DND-41 (cell line): ENCODE data around the gene CHRNA1.

Experiments used
- ATAC-seq: fragments of 200-7000 bp; cut with Tn5 transposase; 3 replicates; pipeline ENCODE4 v1.9.1; 2021; ENCODE audit warnings: low read depth; ENCODE audit not compliant: insufficient read depth
- DNase-seq: peaks from one replicate; pipeline ENCODE4 v3.0.0-alpha.2; 2020
- H2AFZ ChIP-seq: 2 replicates; pipeline ENCODE4 v1.6.0; 2012; ENCODE audit warnings: low read depth, low read length
- H3K27ac ChIP-seq: 2 replicates; pipeline ENCODE4 v1.5.1; 2012; ENCODE audit warnings: low read length, inconsistent platforms
- H3K27me3 ChIP-seq: fragments of 200-600 bp; sonication (generic); 2 replicates; pipeline ENCODE4 v1.6.0; 2012; ENCODE audit warnings: low read length, mild to moderate bottlenecking, inconsistent platforms; ENCODE audit not compliant: insufficient read depth, poor library complexity
- H3K36me3 ChIP-seq: 2 replicates; pipeline ENCODE4 v1.5.1; 2012; ENCODE audit warnings: low read length, inconsistent platforms; ENCODE audit not compliant: insufficient read depth
- H3K4me1 ChIP-seq: 2 replicates; pipeline ENCODE4 v1.5.1; 2012; ENCODE audit warnings: mild to moderate bottlenecking, low read length; ENCODE audit not compliant: insufficient read depth
- H3K4me2 ChIP-seq: 2 replicates; pipeline ENCODE4 v1.6.0; 2012; ENCODE audit warnings: mild to moderate bottlenecking, moderate library complexity, low read length, inconsistent platforms; ENCODE audit not compliant: insufficient read depth
- H3K4me3 ChIP-seq, 2 experiments: fragments of 200-600 bp in 1 of 2; shearing (Covaris generic) in 1 of 2; 2 replicates each; pipeline ENCODE4 v1.5.1; 2012 to 2016; ENCODE audit warnings: inconsistent platforms in 2 of 2, low read length in 2 of 2, mild to moderate bottlenecking in 2 of 2, low read depth in 1 of 2, moderate library complexity in 1 of 2
- H3K79me2 ChIP-seq: 2 replicates; pipeline ENCODE4 v1.6.0; 2012; ENCODE audit warnings: low read length, inconsistent platforms; ENCODE audit not compliant: insufficient read depth
- H3K9ac ChIP-seq: 2 replicates; pipeline ENCODE4 v1.6.0; 2012; ENCODE audit warnings: low read depth, mild to moderate bottlenecking, inconsistent platforms, low read length, moderate library complexity
- H3K9me3 ChIP-seq: 2 replicates; pipeline ENCODE4 v1.5.1; 2012; ENCODE audit warnings: low read length, moderate library complexity, mild to moderate bottlenecking, inconsistent platforms; ENCODE audit not compliant: insufficient read depth, severe bottlenecking
- H4K20me1 ChIP-seq: 2 replicates; pipeline ENCODE4 v1.6.0; 2012; ENCODE audit warnings: low read length; ENCODE audit not compliant: insufficient read depth
- EZH2 ChIP-seq: IDR thresholded peaks from 3 replicates; pipeline ENCODE4 v1.6.1; 2012; ENCODE audit warnings: borderline replicate concordance, low read depth, mild to moderate bottlenecking, moderate library complexity, low read length, inconsistent platforms; ENCODE audit not compliant: severe bottlenecking
- TF ChIP-seq, protein P1 (sequence below): IDR thresholded peaks from 2 replicates; pipeline ENCODE4 v1.5.1; 2012; ENCODE audit warnings: borderline replicate concordance, low read length, moderate library complexity, mild to moderate bottlenecking; ENCODE audit not compliant: poor library complexity, severe bottlenecking; ENCODE audit errors: extremely low read depth

The CHRNA1 gene

DNA sequence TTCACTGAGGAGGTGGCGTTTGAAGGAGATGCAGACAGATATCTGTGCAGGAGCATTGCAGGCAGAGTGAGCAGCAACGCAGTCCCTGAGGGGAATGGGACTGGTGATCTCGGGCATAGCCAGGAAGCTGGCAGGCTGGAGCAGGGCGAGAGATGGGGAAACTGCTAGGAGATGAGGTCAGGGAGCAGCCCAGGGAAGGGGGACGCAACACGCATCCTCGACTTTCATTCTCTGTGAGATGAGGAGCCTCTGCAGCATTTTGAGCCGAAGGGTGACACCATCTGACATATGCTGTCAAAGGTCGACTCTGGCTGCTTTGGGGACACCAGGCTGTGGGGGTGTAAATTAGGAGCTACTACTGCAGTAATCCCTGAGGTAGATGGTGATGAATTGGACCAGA lies 4.3 kb upstream of the CHRNA1 start:
- no peak for ATAC-seq
- Histone ChIP-seq H3K4me3 (no peak overlapping the region), H3K4me2 (no peak overlapping the region), H3K4me1 (no peaks in the 10 kb centered on the region), H3K36me3 (no peaks in the 10 kb centered on the region), H3K9ac (no peak overlapping the region), H4K20me1 (no peaks in the 10 kb centered on the region), H3K27ac (no peak overlapping the region), H2AFZ (no peak overlapping the region), H3K27me3 (peaks cover 13% of the 10 kb centered on the region), H3K9me3 (no peaks in the 10 kb centered on the region), H3K79me2 (no peaks in the 10 kb centered on the region)
- no peak for DNase-seq
- TF ChIP-seq EZH2 = no peak
- TF ChIP-seq, protein P1, sequence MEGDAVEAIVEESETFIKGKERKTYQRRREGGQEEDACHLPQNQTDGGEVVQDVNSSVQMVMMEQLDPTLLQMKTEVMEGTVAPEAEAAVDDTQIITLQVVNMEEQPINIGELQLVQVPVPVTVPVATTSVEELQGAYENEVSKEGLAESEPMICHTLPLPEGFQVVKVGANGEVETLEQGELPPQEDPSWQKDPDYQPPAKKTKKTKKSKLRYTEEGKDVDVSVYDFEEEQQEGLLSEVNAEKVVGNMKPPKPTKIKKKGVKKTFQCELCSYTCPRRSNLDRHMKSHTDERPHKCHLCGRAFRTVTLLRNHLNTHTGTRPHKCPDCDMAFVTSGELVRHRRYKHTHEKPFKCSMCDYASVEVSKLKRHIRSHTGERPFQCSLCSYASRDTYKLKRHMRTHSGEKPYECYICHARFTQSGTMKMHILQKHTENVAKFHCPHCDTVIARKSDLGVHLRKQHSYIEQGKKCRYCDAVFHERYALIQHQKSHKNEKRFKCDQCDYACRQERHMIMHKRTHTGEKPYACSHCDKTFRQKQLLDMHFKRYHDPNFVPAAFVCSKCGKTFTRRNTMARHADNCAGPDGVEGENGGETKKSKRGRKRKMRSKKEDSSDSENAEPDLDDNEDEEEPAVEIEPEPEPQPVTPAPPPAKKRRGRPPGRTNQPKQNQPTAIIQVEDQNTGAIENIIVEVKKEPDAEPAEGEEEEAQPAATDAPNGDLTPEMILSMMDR = no peak

DNA sequence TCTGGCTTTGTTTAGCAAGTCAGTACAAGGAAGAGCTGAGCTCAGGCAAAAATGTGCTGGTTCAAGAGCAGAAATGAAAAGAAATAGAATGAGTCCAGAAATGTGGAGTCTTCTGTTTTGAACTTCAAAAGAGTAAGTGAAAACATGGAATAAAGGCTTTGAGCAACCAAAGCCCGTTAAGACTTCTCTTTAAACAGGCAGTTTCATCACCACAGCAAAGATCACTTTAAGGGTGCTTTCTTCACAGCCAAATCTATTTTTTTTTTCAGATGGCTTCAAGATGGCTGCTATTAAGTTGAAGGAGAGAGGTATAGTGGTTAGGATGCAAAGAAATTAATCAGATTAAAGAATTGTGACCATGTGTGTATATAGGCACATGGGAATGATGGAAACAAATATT lies 2.0 kb upstream of the CHRNA1 start:
- H4K20me1 ChIP-seq = no peaks in the 10 kb centered on the region
- peaks cover 17% of the 10 kb centered on the region for H3K27me3 ChIP-seq
- DNase-seq = no peak
- no peak overlapping the region for H3K27ac ChIP-seq
- no peaks in the 10 kb centered on the region for H3K4me1 ChIP-seq
- TF ChIP-seq, protein P1 = no peak
- TF ChIP-seq EZH2 = no peak
- H3K4me2 ChIP-seq = no peak overlapping the region
- no peak overlapping the region for H2AFZ ChIP-seq
- ATAC-seq = no peak
- no peaks in the 10 kb centered on the region for H3K79me2 ChIP-seq
- H3K9ac ChIP-seq = no peak overlapping the region
- no peaks in the 10 kb centered on the region for H3K36me3 ChIP-seq
- no peak overlapping the region for H3K4me3 ChIP-seq
- no peaks in the 10 kb centered on the region for H3K9me3 ChIP-seq

DNA sequence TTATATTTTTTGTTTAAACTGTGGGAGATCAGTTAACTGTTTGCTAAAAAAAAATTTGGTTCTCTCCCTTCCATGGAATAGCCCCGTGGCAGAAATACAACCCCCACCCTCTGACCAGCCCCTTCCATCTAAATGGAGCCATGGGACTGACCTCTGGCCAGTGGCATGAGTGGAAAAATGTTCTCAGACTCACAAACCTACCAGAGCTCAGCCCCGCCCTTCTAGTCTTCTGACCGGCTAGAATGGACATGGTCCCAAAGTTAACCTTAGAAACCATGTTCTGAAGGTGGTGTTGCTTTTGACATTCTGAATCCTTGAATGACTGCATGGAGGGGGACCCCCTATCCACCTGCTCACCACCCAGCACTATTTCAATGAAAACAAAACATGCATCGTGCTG lies 1.3 kb upstream of the CHRNA1 start:
- no peak overlapping the region for H3K4me2 ChIP-seq
- no peaks in the 10 kb centered on the region for H3K4me1 ChIP-seq
- H3K4me3 ChIP-seq = no peak overlapping the region
- no peak overlapping the region for H3K27ac ChIP-seq
- no peaks in the 10 kb centered on the region for H3K36me3 ChIP-seq
- H4K20me1 ChIP-seq = no peaks in the 10 kb centered on the region
- no peaks in the 10 kb centered on the region for H3K79me2 ChIP-seq
- H3K27me3 ChIP-seq = peaks cover 17% of the 10 kb centered on the region
- no peak overlapping the region for H2AFZ ChIP-seq
- ATAC-seq (no peak), DNase-seq (no peak)
- H3K9ac ChIP-seq = no peak overlapping the region
- no peaks in the 10 kb centered on the region for H3K9me3 ChIP-seq
- TF ChIP-seq EZH2 = no peak
- TF ChIP-seq, protein P1 = no peak

DNA sequence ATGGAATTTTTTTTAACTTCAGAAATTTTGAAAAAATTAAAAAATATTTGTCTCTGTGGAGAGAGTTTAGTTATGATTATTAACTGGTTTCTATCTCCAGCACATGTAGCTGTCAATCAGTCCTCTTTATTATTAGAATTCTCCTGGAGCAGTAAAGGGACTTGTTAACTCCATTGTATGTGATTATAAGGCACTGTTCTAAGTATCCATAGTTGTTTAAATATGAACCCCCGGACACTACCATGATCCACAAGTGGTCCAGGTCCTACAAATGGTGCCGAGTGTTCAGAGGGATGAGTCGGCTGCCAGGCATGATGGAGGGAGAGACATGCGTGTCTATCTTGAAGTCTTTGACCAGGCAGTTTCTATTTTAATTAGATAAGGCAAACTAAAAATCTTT lies 492 bp downstream of the CHRNA1 start:
- Histone ChIP-seq H3K36me3 (no peaks in the 10 kb centered on the region), H4K20me1 (no peaks in the 10 kb centered on the region), H3K27me3 (peaks cover 17% of the 10 kb centered on the region), H3K79me2 (no peaks in the 10 kb centered on the region), H3K4me3 (no peak overlapping the region), H2AFZ (no peak overlapping the region), H3K9ac (no peak overlapping the region), H3K4me1 (no peaks in the 10 kb centered on the region), H3K27ac (no peak overlapping the region), H3K9me3 (no peaks in the 10 kb centered on the region), H3K4me2 (no peak overlapping the region)
- no peak for ATAC-seq
- TF ChIP-seq, protein P1 = no peak
- TF ChIP-seq EZH2 = no peak
- DNase-seq = no peak
